ENCODE data around the gene ANKRD16. TPM values are rescaled to one million over a fixed set of nuclear protein-coding genes. Genes with fewer than 3 reads are reported as not detected.

The ANKRD16 gene
- total RNA-seq, 1 experiment from 2014 or later: 9.9 TPM

GRCh38 chr10:5903563-5903962, 13.9 kb upstream of the ANKRD16 start:
- DNase-seq (ENCODE audit: unreplicated experiment): no peak
- Mint-ChIP-seq H3K36me3 (ENCODE audit: insufficient read depth, unreplicated experiment) (peaks cover 47% of the 10 kb centered on the region), H3K27ac (ENCODE audit: low read depth, unreplicated experiment) (no peak overlapping the region), H3K4me3 (ENCODE audit: unreplicated experiment) (no peak overlapping the region), H3K4me1 (ENCODE audit: insufficient read depth, unreplicated experiment) (peaks cover 5% of the 10 kb centered on the region), H3K9me3 (ENCODE audit: unreplicated experiment) (no peaks in the 10 kb centered on the region), H3K27me3 (ENCODE audit: insufficient read depth, unreplicated experiment) (no peaks in the 10 kb centered on the region)
- TF ChIP-seq CTCF (IDR thresholded peaks at IDR 0.05; ENCODE audit: unreplicated experiment): no peak
- POLR2A ChIA-PET: interaction anchor here (0.6 to 1.4 kb wide), 2 partner anchors 12 to 1434 kb away, joined by 3 to 5 read pairs; no protein-coding TSS in a partner anchor
- CTCF ChIA-PET: interaction anchor here (0.7 to 1.0 kb wide), 2 partner anchors 12 to 24 kb away, joined by 3 to 4 read pairs; no protein-coding TSS in a partner anchor
- BruUV-seq (replicated peaks): no TSS peak
- intact Hi-C loops (cut with micrococcal nuclease): no loop called here

- no peak overlapping the region for H3K4me3 Mint-ChIP-seq (ENCODE audit: unreplicated experiment)
- DNase-seq (ENCODE audit: unreplicated experiment): no peak
- H3K27ac Mint-ChIP-seq (ENCODE audit: low read depth, unreplicated experiment): no peak overlapping the region
- CTCF ChIA-PET: interaction anchor here (0.7 to 1.0 kb wide), 3 partner anchors 11 to 25 kb away, joined by 3 to 4 read pairs (median 3); no protein-coding TSS in a partner anchor
- TF ChIP-seq CTCF (IDR thresholded peaks at IDR 0.05; ENCODE audit: unreplicated experiment): no peak
- no TSS peak for BruUV-seq (replicated peaks)
- POLR2A ChIA-PET: no interaction called here
- H3K9me3 Mint-ChIP-seq (ENCODE audit: unreplicated experiment): no peaks in the 10 kb centered on the region
- H3K27me3 Mint-ChIP-seq (ENCODE audit: insufficient read depth, unreplicated experiment): no peaks in the 10 kb centered on the region
- peaks cover 5% of the 10 kb centered on the region for H3K4me1 Mint-ChIP-seq (ENCODE audit: insufficient read depth, unreplicated experiment)
- peaks cover 44% of the 10 kb centered on the region for H3K36me3 Mint-ChIP-seq (ENCODE audit: insufficient read depth, unreplicated experiment)
- intact Hi-C loops (cut with micrococcal nuclease): no loop called here
Observed at GRCh38 chr10:5902511-5903274, 13.0 kb upstream of the ANKRD16 start.

- Mint-ChIP-seq H3K4me1 (ENCODE audit: insufficient read depth, unreplicated experiment) (no peaks in the 10 kb centered on the region), H3K27me3 (ENCODE audit: insufficient read depth, unreplicated experiment) (no peaks in the 10 kb centered on the region), H3K36me3 (ENCODE audit: insufficient read depth, unreplicated experiment) (peaks cover 32% of the 10 kb centered on the region), H3K9me3 (ENCODE audit: unreplicated experiment) (no peaks in the 10 kb centered on the region), H3K27ac (ENCODE audit: low read depth, unreplicated experiment) (no peak overlapping the region), H3K4me3 (ENCODE audit: unreplicated experiment) (no peak overlapping the region)
- no peak for DNase-seq (ENCODE audit: unreplicated experiment)
- CTCF ChIA-PET: no interaction called here
- intact Hi-C loops (cut with micrococcal nuclease): no loop called here
- no peak for TF ChIP-seq CTCF (IDR thresholded peaks at IDR 0.05; ENCODE audit: unreplicated experiment)
- POLR2A ChIA-PET: interaction anchor here (4.9 kb wide), 1 partner anchor 11 kb away, joined by 35 read pairs; the partner anchor contains the start of genes ANKRD16 and FBH1
- BruUV-seq (replicated peaks): no TSS peak
Observed at GRCh38 chr10:5900247-5900646, 10.6 kb upstream of the ANKRD16 start.

GRCh38 chr10:5898163-5898562, 8.5 kb upstream of the ANKRD16 start:
- intact Hi-C loops (cut with micrococcal nuclease): no loop called here
- Mint-ChIP-seq H3K27me3 (ENCODE audit: insufficient read depth, unreplicated experiment) (no peaks in the 10 kb centered on the region), H3K4me1 (ENCODE audit: insufficient read depth, unreplicated experiment) (peaks cover 5% of the 10 kb centered on the region), H3K9me3 (ENCODE audit: unreplicated experiment) (no peaks in the 10 kb centered on the region), H3K36me3 (ENCODE audit: insufficient read depth, unreplicated experiment) (peaks cover 28% of the 10 kb centered on the region), H3K27ac (ENCODE audit: low read depth, unreplicated experiment) (no peak overlapping the region), H3K4me3 (ENCODE audit: unreplicated experiment) (no peak overlapping the region)
- no TSS peak for BruUV-seq (replicated peaks)
- ChIA-PET CTCF (no interaction called here), POLR2A (interaction anchor here (0.7 to 4.9 kb wide), 2 partner anchors 9 to 282 kb away, joined by 3 to 35 read pairs; partner anchors contain the start of genes ANKRD16 and FBH1)
- no peak for DNase-seq (ENCODE audit: unreplicated experiment)
- TF ChIP-seq CTCF (IDR thresholded peaks at IDR 0.05; ENCODE audit: unreplicated experiment): no peak

All from MCF 10A (cell line).